Motor neuron (in vitro differentiated cells): Measurements from ENCODE around the gene DLST. TPM values are rescaled to one million over a fixed set of nuclear protein-coding genes. Genes with fewer than 3 reads are reported as not detected.
A peak's percentile ranks its signal among the peaks of the same experiment; 100 is the strongest.

Experiments used
- ATAC-seq, 8 experiments: fragments of 200-7000 bp; cut with Tn5 transposase; replicated peaks in 6 of 8; 2 replicates each; pipeline ENCODE4 v1.8.0; 2021; ENCODE audit warnings: mild to moderate bottlenecking in 8 of 8, moderate library complexity in 8 of 8
- H3K27ac ChIP-seq, 2 donors: fragments of 250-450 bp; sonication (Bioruptor Pico); 2 replicates each; pipeline ENCODE4 v1.9.0; 2021; ENCODE audit warnings: antibody characterized with exemption in 2 of 2, mild to moderate bottlenecking in 2 of 2, moderate library complexity in 1 of 2
- H3K4me1 ChIP-seq, 2 donors: fragments of 250-450 bp; sonication (Bioruptor Pico); replicated peaks in 1 of 2; 2 replicates each; pipeline ENCODE4 v1.6.1; 2021; ENCODE audit warnings: antibody characterized with exemption in 2 of 2, mild to moderate bottlenecking in 2 of 2, moderate library complexity in 1 of 2
- H3K4me3 ChIP-seq, 5 donors: fragments of 250-450 bp; sonication (Bioruptor Pico); 2 replicates each; pipeline ENCODE4 v1.9.0; 2021; ENCODE audit warnings: antibody characterized with exemption in 5 of 5, mild to moderate bottlenecking in 5 of 5, moderate library complexity in 4 of 5
- WGBS, 10 experiments: fragments of 450-650 bp; shearing (Covaris generic); methylation state at CpG; one replicate each; pipeline ENCODE4 v1.0.0; 2022; 5-methylcytosine and 5-hydroxymethylcytosine counted together
- in situ Hi-C, 9 experiments: fragments of 400-800 bp; cut with MboI; loops; one replicate each; pipeline ENCODE4 v1.15.0; 2021; ENCODE audit warnings: low sequenced_read_pairs in 9 of 9, low pct_unique_long_range_greater_than_20kb in 2 of 9; ENCODE audit not compliant: unreplicated experiment in 9 of 9
- total RNA-seq, 8 experiments: library from RNA; unstranded; fragments of 300-600 nt; gene quantifications; 2 replicates each; pipeline versions ENCODE4 v1.2.3 to v1.2.4, GENCODE V29; 2022

DLST gene
- 100 to 1,000 TPM in 1 of 8 experiments, 10 to 100 TPM in 7; 30.3 to 106 (median 51.6) TPM for total RNA-seq

- ATAC-seq = peak; percentile 87 to 99 (median 98)
- in situ Hi-C loops = loop anchor here in 1 of 9 experiments (25.0 kb wide), 1 partner anchor 231 kb away; no protein-coding TSS in a partner anchor
- Histone ChIP-seq H3K4me1 (peaks cover 16 to 19% of the 10 kb centered on the region in 2 donors), H3K4me3 (peak within 1 kb of the TSS; percentile 89 to 100 (median 91)), H3K27ac (peak within 1 kb of the TSS; percentile 78 to 89)
- 0 to 7% (median 0%) methylated on average over 1 to 5 of the region's 53 CpGs; no CpG with 5 or more reads in 4 of the 10 experiments for WGBS, 10 experiments
These were observed at the start of gene DLST for GRCh38 chr14:74881431-74882102. Gene DLST, plus strand, starts transcription at chr14:74881916. Its CDS starts 38 bp downstream, at chr14:74881954.

GRCh38 chr14:74832849-74833248, 48.9 kb upstream of the DLST start:
- H3K4me3 ChIP-seq = no peak overlapping the region
- WGBS, 10 experiments = 46 to 100% (median 93%) methylated on average over 1 to 4 of the region's 4 CpGs; no CpG with 5 or more reads in 1 of the 10 experiments
- ATAC-seq = peak in 1 of 8 experiments; percentile 70
- in situ Hi-C loops = no loop called here
- no peak overlapping the region for H3K27ac ChIP-seq
- no peaks in the 10 kb centered on the region for H3K4me1 ChIP-seq

- peak in 3 of 8 experiments; percentile 17 to 77 (median 65) for ATAC-seq
- Histone ChIP-seq H3K27ac (no peak overlapping the region), H3K4me1 (no peaks in the 10 kb centered on the region), H3K4me3 (no peak overlapping the region)
- 47 to 100% (median 82%) methylated on average over 1 to 5 of the region's 5 CpGs for WGBS, 10 experiments
- in situ Hi-C loops = no loop called here
These were observed 46.9 kb upstream of the DLST start for GRCh38 chr14:74834692-74835392.

GRCh38 chr14:74835645-74836250, 46.0 kb upstream of the DLST start:
- in situ Hi-C loops = no loop called here
- no peak for ATAC-seq
- H3K4me1 ChIP-seq = no peaks in the 10 kb centered on the region
- no peak overlapping the region for H3K27ac ChIP-seq
- no peak overlapping the region for H3K4me3 ChIP-seq
- WGBS, 10 experiments = 55 to 100% (median 90%) methylated on average over 1 to 7 of the region's 7 CpGs

GRCh38 chr14:74836251-74836960, 45.3 kb upstream of the DLST start:
- in situ Hi-C loops = no loop called here
- Histone ChIP-seq H3K4me3 (no peak overlapping the region), H3K27ac (no peak overlapping the region), H3K4me1 (no peaks in the 10 kb centered on the region)
- WGBS, 10 experiments = 33 to 100% (median 100%) methylated on average over 1 of the region's 1 CpG; no CpG with 5 or more reads in 1 of the 10 experiments
- ATAC-seq = peak in 3 of 8 experiments; percentile 66 to 77 (median 75)

- in situ Hi-C loops = no loop called here
- Histone ChIP-seq H3K4me1 (no peaks in the 10 kb centered on the region), H3K4me3 (no peak overlapping the region), H3K27ac (no peak overlapping the region)
- 53 to 100% (median 100%) methylated on average over 1 to 2 of the region's 2 CpGs; no CpG with 5 or more reads in 2 of the 10 experiments for WGBS, 10 experiments
- no peak for ATAC-seq
These were observed 43.5 kb upstream of the DLST start for GRCh38 chr14:74838166-74838565.

GRCh38 chr14:74840603-74841030, 41.1 kb upstream of the DLST start:
- ATAC-seq = no peak
- in situ Hi-C loops = no loop called here
- H3K4me3 ChIP-seq = no peak overlapping the region
- no peaks in the 10 kb centered on the region for H3K4me1 ChIP-seq
- WGBS, 10 experiments = 29 to 100% (median 80%) methylated on average over 1 to 5 of the region's 5 CpGs; no CpG with 5 or more reads in 1 of the 10 experiments
- H3K27ac ChIP-seq = no peak overlapping the region

GRCh38 chr14:74841230-74842207, 40.2 kb upstream of the DLST start:
- 80 to 100% (median 93%) methylated on average over 1 to 4 of the region's 4 CpGs; no CpG with 5 or more reads in 1 of the 10 experiments for WGBS, 10 experiments
- Histone ChIP-seq H3K4me3 (no peak overlapping the region), H3K4me1 (no peaks in the 10 kb centered on the region)

GRCh38 chr14:74843653-74844052, 38.1 kb upstream of the DLST start:
- in situ Hi-C loops = no loop called here
- H3K4me1 ChIP-seq = no peaks in the 10 kb centered on the region
- no peak overlapping the region for H3K27ac ChIP-seq
- H3K4me3 ChIP-seq = no peak overlapping the region
- peak in 3 of 8 experiments; percentile 74 to 93 (median 82) for ATAC-seq

More at GRCh38 chr14:74841230-74842207, 40.2 kb upstream of the DLST start:
- no peak overlapping the region for H3K27ac ChIP-seq
- no peak for ATAC-seq
- in situ Hi-C loops = no loop called here

GRCh38 chr14:74846168-74846567, 35.5 kb upstream of the DLST start:
- WGBS, 10 experiments = 0 to 86% (median 80%) methylated on average over 1 to 3 of the region's 3 CpGs; no CpG with 5 or more reads in 1 of the 10 experiments
- no peak overlapping the region for H3K27ac ChIP-seq
- H3K4me1 ChIP-seq = no peaks in the 10 kb centered on the region
- no peak overlapping the region for H3K4me3 ChIP-seq
- peak in 3 of 8 experiments; percentile 26 to 80 (median 54) for ATAC-seq
- in situ Hi-C loops = no loop called here

- in situ Hi-C loops = no loop called here
- 56 to 100% (median 80%) methylated on average over 1 of the region's 1 CpG; no CpG with 5 or more reads in 3 of the 10 experiments for whole genome bisulfite sequencing, 10 experiments
- no peak overlapping the region for H3K4me3 ChIP-seq
- ATAC-seq = peak in 1 of 8 experiments; percentile 8
- no peak overlapping the region for H3K27ac ChIP-seq
- no peaks in the 10 kb centered on the region for H3K4me1 ChIP-seq
These were observed 34.6 kb upstream of the DLST start for GRCh38 chr14:74846968-74847665.
